Stimulated activated CD8-positive, alpha-beta memory T cell treated with anti-CD3 and anti-CD28 coated beads, Interleukin-4, amount 100 ng/mL, for 1 hour (primary cell): ENCODE data around the gene CDKN2AIP.

Experiments used
- DNase-seq, 2 donors: peaks; one replicate each; pipeline ENCODE4 v3.0.0-alpha.2; 2020; ENCODE audit warnings: low read depth in 2 of 2, low spot score in 1 of 2

The CDKN2AIP gene

DNA sequence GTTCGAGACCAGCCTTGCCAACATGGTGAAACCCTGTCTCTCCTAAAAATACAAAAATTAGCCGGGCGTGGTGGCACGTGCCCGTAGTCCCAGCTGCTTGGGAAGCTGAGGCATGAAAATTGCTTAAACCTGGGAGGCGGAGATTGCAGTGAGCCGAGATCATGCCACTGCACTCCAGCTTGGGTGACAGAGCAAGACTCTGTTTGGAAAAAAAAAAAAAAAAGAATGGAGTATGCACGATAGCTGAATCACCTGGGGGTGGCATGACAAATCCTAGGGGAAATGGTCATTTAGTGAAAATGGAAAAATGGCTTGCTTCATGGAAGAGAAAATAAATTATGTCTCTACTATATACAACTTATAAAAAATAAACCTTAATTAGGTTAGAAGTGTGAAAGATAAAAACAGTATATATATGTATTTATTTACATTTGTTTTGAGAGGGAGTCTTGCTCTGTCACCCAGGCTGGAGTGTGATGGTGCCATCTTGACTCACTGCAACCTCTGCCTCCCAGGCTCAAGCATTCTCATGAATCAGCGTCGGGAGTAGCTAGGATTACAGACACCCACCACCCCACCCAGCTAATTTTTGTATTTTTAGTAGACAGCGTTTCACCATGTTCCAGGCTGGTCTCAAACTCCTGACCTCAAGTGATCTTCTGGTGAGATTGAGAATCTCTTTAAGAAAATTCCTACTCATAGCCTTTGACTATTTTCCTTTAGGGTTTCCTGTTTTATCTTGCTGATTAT is 41.1 kb downstream of the CDKN2AIP start:
- no peak for DNase-seq

DNA sequence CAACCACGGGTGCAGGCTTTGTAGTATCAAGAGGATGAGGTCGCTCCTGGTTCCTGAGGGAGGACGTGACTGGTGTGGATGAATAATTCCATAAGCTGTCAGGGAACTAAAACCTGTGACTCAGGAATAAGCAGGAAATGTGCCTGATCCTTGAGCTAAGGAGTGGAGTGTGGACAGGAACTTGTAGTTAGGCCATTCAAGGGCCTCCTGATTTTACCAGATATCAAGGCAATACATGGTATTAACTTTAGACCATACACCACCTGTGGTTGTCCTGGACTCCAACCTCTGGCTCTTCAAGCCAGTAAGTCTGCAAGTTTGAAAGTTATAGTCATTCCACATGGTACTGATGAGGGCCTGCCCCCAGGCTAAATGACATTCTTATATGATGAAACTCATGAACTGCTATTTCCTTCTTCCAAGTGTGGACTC is 48.4 kb downstream of the CDKN2AIP start:
- DNase-seq = no peak

- no peak for DNase-seq
Observed at GRCh38 chr4:183493246-183493645, 48.8 kb downstream of the CDKN2AIP start.

DNA sequence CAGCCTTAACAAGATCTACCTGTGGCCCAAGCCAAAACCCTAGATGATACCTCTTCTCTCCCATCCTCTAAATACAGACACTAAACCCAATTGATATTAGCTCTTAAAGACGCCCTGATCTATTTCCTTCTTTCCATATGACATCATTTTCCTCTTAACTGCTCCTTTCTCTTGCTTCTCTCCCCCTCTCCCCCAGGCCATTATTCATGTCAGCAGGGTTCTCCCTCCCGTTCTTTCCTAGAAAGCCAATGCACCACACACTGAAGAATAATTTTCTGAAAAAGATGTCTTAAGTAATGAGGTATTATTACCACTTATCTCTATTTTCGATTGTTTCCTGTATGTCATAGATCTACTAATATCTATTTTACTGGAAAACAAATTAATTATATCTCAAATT is 50.7 kb downstream of the CDKN2AIP start:
- no peak for DNase-seq
